H9 (cell line): ENCODE results near the gene SKAP1. TPM values are rescaled to one million over a fixed set of nuclear protein-coding genes. Genes with fewer than 3 reads are reported as not detected.

ENCODE experiments used
- DNase-seq: peaks from one replicate; pipeline ENCODE4 v3.0.0-alpha.2; 2017
- H2AFZ ChIP-seq: one replicate; pipeline ENCODE4 v1.6.1; 2013; ENCODE audit warnings: mild to moderate bottlenecking, low read length, control low read depth, moderate library complexity
- H2AK5ac ChIP-seq: 2 replicates; pipeline ENCODE4 v1.6.1; 2013; ENCODE audit warnings: low read length, control low read depth, mixed read lengths; ENCODE audit not compliant: insufficient read length
- H2BK120ac ChIP-seq: one replicate; pipeline ENCODE4 v1.6.1; 2013; ENCODE audit warnings: low read depth, mild to moderate bottlenecking, low read length, control low read depth, inconsistent platforms; ENCODE audit not compliant: poor library complexity, severe bottlenecking
- H2BK12ac ChIP-seq: 2 replicates; pipeline ENCODE4 v1.6.1; 2013; ENCODE audit warnings: low read length, control low read depth, mixed read lengths, low read depth; ENCODE audit not compliant: insufficient read length
- H2BK15ac ChIP-seq: 2 replicates; pipeline ENCODE4 v1.6.1; 2013; ENCODE audit warnings: low read depth, low read length, control low read depth
- H2BK20ac ChIP-seq: one replicate; pipeline ENCODE4 v1.6.1; 2013; ENCODE audit warnings: low read depth, mild to moderate bottlenecking, low read length, control low read depth, inconsistent platforms; ENCODE audit not compliant: poor library complexity, severe bottlenecking
- H2BK5ac ChIP-seq: 2 replicates; pipeline ENCODE4 v1.6.1; 2013; ENCODE audit warnings: low read length, control low read depth, mixed read lengths; ENCODE audit not compliant: insufficient read length
- H3K14ac ChIP-seq: 2 replicates; pipeline ENCODE4 v1.6.1; 2013; ENCODE audit warnings: low read length, control low read depth; ENCODE audit not compliant: insufficient read depth
- H3K18ac ChIP-seq: 2 replicates; pipeline ENCODE4 v1.6.1; 2013; ENCODE audit warnings: low read depth, mild to moderate bottlenecking, mixed read lengths, low read length, control low read depth; ENCODE audit not compliant: insufficient read length
- H3K23ac ChIP-seq: 2 replicates; pipeline ENCODE4 v1.6.1; 2013; ENCODE audit warnings: low read length, control low read depth, mixed read lengths, low read depth; ENCODE audit not compliant: insufficient read length
- H3K23me2 ChIP-seq: 2 replicates; pipeline ENCODE4 v1.6.1; 2013; ENCODE audit warnings: low read depth, mild to moderate bottlenecking, mixed read lengths, low read length, control low read depth; ENCODE audit not compliant: insufficient read length, poor library complexity, severe bottlenecking
- H3K27ac ChIP-seq: 2 replicates; pipeline ENCODE4 v1.5.1; 2013; ENCODE audit warnings: low read length, control low read depth, mixed read lengths, low read depth; ENCODE audit not compliant: insufficient read length
- H3K27me3 ChIP-seq: 2 replicates; pipeline ENCODE4 v1.6.1; 2013; ENCODE audit warnings: low read length, control low read depth, inconsistent platforms; ENCODE audit not compliant: insufficient read depth
- H3K4ac ChIP-seq: 2 replicates; pipeline ENCODE4 v1.6.1; 2013; ENCODE audit warnings: low read depth, mild to moderate bottlenecking, control low read depth, inconsistent platforms, low read length, moderate library complexity
- H3K4me1 ChIP-seq: 2 replicates; pipeline ENCODE4 v1.6.1; 2013; ENCODE audit warnings: low read length, control low read depth, inconsistent platforms; ENCODE audit not compliant: insufficient read depth
- H3K4me2 ChIP-seq: 2 replicates; pipeline ENCODE4 v1.6.1; 2013; ENCODE audit warnings: low read length, control low read depth, mixed read lengths; ENCODE audit not compliant: insufficient read length, insufficient read depth
- H3K56ac ChIP-seq: 2 replicates; pipeline ENCODE4 v1.6.1; 2013; ENCODE audit warnings: low read depth, mild to moderate bottlenecking, mixed read lengths, low read length, control low read depth; ENCODE audit not compliant: insufficient read length
- H3K79me1 ChIP-seq: 2 replicates; pipeline ENCODE4 v1.6.1; 2013; ENCODE audit warnings: low read depth, mild to moderate bottlenecking, moderate library complexity, low read length, control low read depth, inconsistent platforms; ENCODE audit not compliant: insufficient read depth, poor library complexity, severe bottlenecking
- H3K79me2 ChIP-seq: 2 replicates; pipeline ENCODE4 v1.6.1; 2013; ENCODE audit warnings: low read length, control low read depth, inconsistent platforms; ENCODE audit not compliant: insufficient read depth
- H3K9ac ChIP-seq: 2 replicates; pipeline ENCODE4 v1.6.1; 2013; ENCODE audit warnings: low read length, control low read depth, mixed read lengths; ENCODE audit not compliant: insufficient read length; ENCODE audit errors: extremely low read depth
- H3K9me3 ChIP-seq: one replicate; pipeline ENCODE4 v1.6.1; 2013; ENCODE audit warnings: low read depth, low read length, inconsistent platforms; ENCODE audit not compliant: control insufficient read depth
- H3T11ph ChIP-seq: one replicate; pipeline ENCODE4 v1.6.1; 2013; ENCODE audit warnings: mild to moderate bottlenecking, low read length, control low read depth, inconsistent platforms
- H4K20me1 ChIP-seq: one replicate; pipeline ENCODE4 v1.6.1; 2013; ENCODE audit not compliant: control insufficient read depth, insufficient read length, insufficient read depth
- H4K5ac ChIP-seq: 2 replicates; pipeline ENCODE4 v1.6.1; 2013; ENCODE audit warnings: low read depth, mild to moderate bottlenecking, mixed read lengths, low read length, control low read depth; ENCODE audit not compliant: insufficient read length
- H4K8ac ChIP-seq: replicated peaks from 2 replicates; pipeline ENCODE4 v1.6.1; 2013; ENCODE audit warnings: low read length, control low read depth, mixed read lengths, low read depth; ENCODE audit not compliant: insufficient read length
- H4K91ac ChIP-seq: 2 replicates; pipeline ENCODE4 v1.6.1; 2013; ENCODE audit warnings: low read depth, mild to moderate bottlenecking, moderate library complexity, mixed read lengths, low read length, control low read depth; ENCODE audit not compliant: insufficient read length
- H3K27ac Mint-ChIP-seq, 3 experiments: 2 replicates in 2 of 3; 3 replicates in 1 of 3; pipeline ENCODE4 v1.8.0; 2020 to 2021; ENCODE audit warnings: mixed read lengths in 3 of 3, mild to moderate bottlenecking in 1 of 3, moderate library complexity in 1 of 3
- H3K27me3 Mint-ChIP-seq: 2 replicates; pipeline ENCODE4 v1.8.0; 2021; ENCODE audit warnings: low read depth, mild to moderate bottlenecking, moderate library complexity, mixed read lengths
- H3K36me3 Mint-ChIP-seq, 3 experiments: 2 replicates in 2 of 3; 3 replicates in 1 of 3; pipeline ENCODE4 v1.8.0; 2020 to 2021; ENCODE audit warnings: low read depth in 3 of 3, mixed read lengths in 3 of 3; ENCODE audit not compliant: insufficient read depth in 1 of 3
- H3K4me1 Mint-ChIP-seq, 2 experiments: 2 replicates each; pipeline ENCODE4 v1.8.0; 2020; ENCODE audit warnings: mixed read lengths in 2 of 2
- H3K4me3 Mint-ChIP-seq, 2 experiments: 2 replicates in 1 of 2; 3 replicates in 1 of 2; pipeline ENCODE4 v1.8.0; 2020 to 2021; ENCODE audit warnings: mild to moderate bottlenecking in 2 of 2, mixed read lengths in 2 of 2, moderate library complexity in 1 of 2
- H3K9me3 Mint-ChIP-seq, 2 experiments: 2 replicates in 1 of 2; 3 replicates in 1 of 2; pipeline ENCODE4 v1.8.0; 2020; ENCODE audit warnings: mild to moderate bottlenecking in 2 of 2, mixed read lengths in 2 of 2, moderate library complexity in 1 of 2
- CTCF ChIP-seq: fragments of 200-600 bp; sonication (generic); conservative IDR thresholded peaks from 3 replicates; pipeline ENCODE4 v1.8.0; 2021; ENCODE audit warnings: antibody characterized with exemption, mild to moderate bottlenecking
- WGBS: extraction: QIAGEN DNeasy Blood & Tissue Kit; methylation state at CpG from one replicate; pipeline ENCODE4 v1.1.7; 2013; ENCODE audit warnings: missing lambda C conversion rate, low lambda C conversion rate, mixed read lengths; ENCODE audit not compliant: insufficient read length; ENCODE audit errors: extremely low coverage; 5-methylcytosine and 5-hydroxymethylcytosine counted together
- total RNA-seq: library from RNA; stranded (reverse); gene quantifications from 2 replicates; pipeline ENCODE4 v1.2.1, GENCODE V29; 2021

The SKAP1 gene
- total RNA-seq, 1 experiment from 2014 or later = not detected

GRCh38 chr17:48357779-48358602, 72.0 kb downstream of the SKAP1 start:
- H2BK120ac ChIP-seq = no peak overlapping the region
- no peaks in the 10 kb centered on the region for H3K27me3 ChIP-seq
- H3K27ac Mint-ChIP-seq = no peak overlapping the region
- no peak overlapping the region for H4K8ac ChIP-seq
- no peak overlapping the region for H3K4me2 ChIP-seq
- no peak for DNase-seq
- no peaks in the 10 kb centered on the region for H3K9me3 Mint-ChIP-seq
- no peak overlapping the region for H3K4ac ChIP-seq
- WGBS = no CpG with 5 or more reads among the region's 1 CpG
- H3K9ac ChIP-seq = no peak overlapping the region
- H3K23ac ChIP-seq = no peak overlapping the region
- H3K4me3 Mint-ChIP-seq = no peak overlapping the region
- no peaks in the 10 kb centered on the region for H3K23me2 ChIP-seq
- H4K20me1 ChIP-seq = no peaks in the 10 kb centered on the region
- H3K79me1 ChIP-seq = no peaks in the 10 kb centered on the region
- no peaks in the 10 kb centered on the region for H3K9me3 ChIP-seq
- no peak overlapping the region for H2BK15ac ChIP-seq
- no peak overlapping the region for H2BK20ac ChIP-seq
- H2BK12ac ChIP-seq = no peak overlapping the region
- no peak overlapping the region for H3K18ac ChIP-seq
- H3K36me3 Mint-ChIP-seq = no peaks in the 10 kb centered on the region
- no peak overlapping the region for H2BK5ac ChIP-seq
- H2AK5ac ChIP-seq = no peak overlapping the region
- no peaks in the 10 kb centered on the region for H3K4me1 ChIP-seq
- no peak for TF ChIP-seq CTCF
- no peaks in the 10 kb centered on the region for H3K4me1 Mint-ChIP-seq
- H3K14ac ChIP-seq = no peak overlapping the region
- no peak overlapping the region for H3K27ac ChIP-seq
- H4K91ac ChIP-seq = no peak overlapping the region
- H2AFZ ChIP-seq = no peak overlapping the region
- H4K5ac ChIP-seq = no peak overlapping the region
- H3K79me2 ChIP-seq = no peaks in the 10 kb centered on the region
- no peak overlapping the region for H3T11ph ChIP-seq
- H3K27me3 Mint-ChIP-seq = peaks cover 49% of the 10 kb centered on the region
- H3K56ac ChIP-seq = no peak overlapping the region
